ENCODE measurements around the gene DGAT2.

The DGAT2 gene

GRCh38 chr11:75809111-75809510 lies 40.5 kb downstream of the DGAT2 start:
- Histone ChIP-seq H3K9me3 (ENCODE audit: low read length) (no peaks in the 10 kb centered on the region), H3K36me3 (ENCODE audit: insufficient read depth, low read length) (no peaks in the 10 kb centered on the region), H3K9ac (ENCODE audit: low read length) (no peak overlapping the region), H3K4me1 (ENCODE audit: insufficient read depth, low read length, severe bottlenecking) (peaks cover 22% of the 10 kb centered on the region), H3K4me3 (ENCODE audit: low read depth, low read length, poor library complexity, severe bottlenecking) (no peak overlapping the region), H3K27me3 (ENCODE audit: insufficient read depth, low read length) (no peaks in the 10 kb centered on the region; the same call in 1 of the 2 replicates), H3K9me2 (ENCODE audit: low read depth, low read length) (no peaks in the 10 kb centered on the region), H3F3A (ENCODE audit: insufficient read depth, low read length) (no peaks in the 10 kb centered on the region), H3K79me2 (ENCODE audit: insufficient read depth, low read length) (no peaks in the 10 kb centered on the region), H4K20me1 (ENCODE audit: insufficient read depth, low read length) (no peaks in the 10 kb centered on the region), H3K27ac (ENCODE audit: low read depth, low read length, poor library complexity, severe bottlenecking) (no peak overlapping the region), H2AFZ (ENCODE audit: low read length) (no peak overlapping the region), H3K4me2 (ENCODE audit: low read length) (no peak overlapping the region)
- TF ChIP-seq CTCF (IDR thresholded peaks at IDR 0.05; ENCODE audit: low read length) (no peak), EZH2 (IDR thresholded peaks at IDR 0.05; ENCODE audit: borderline replicate concordance, low read length) (no peak)

- Histone ChIP-seq H3K9me3 (ENCODE audit: low read length) (no peaks in the 10 kb centered on the region), H3K9me2 (ENCODE audit: low read depth, low read length) (no peaks in the 10 kb centered on the region), H3K4me1 (ENCODE audit: insufficient read depth, low read length, severe bottlenecking) (peaks cover 26% of the 10 kb centered on the region), H3K4me2 (ENCODE audit: low read length) (no peak overlapping the region), H4K20me1 (ENCODE audit: insufficient read depth, low read length) (no peaks in the 10 kb centered on the region), H3K9ac (ENCODE audit: low read length) (no peak overlapping the region), H2AFZ (ENCODE audit: low read length) (no peak overlapping the region), H3K4me3 (ENCODE audit: low read depth, low read length, poor library complexity, severe bottlenecking) (no peak overlapping the region), H3K27me3 (ENCODE audit: insufficient read depth, low read length) (no peaks in the 10 kb centered on the region; the same call in 1 of the 2 replicates), H3K36me3 (ENCODE audit: insufficient read depth, low read length) (no peaks in the 10 kb centered on the region), H3K27ac (ENCODE audit: low read depth, low read length, poor library complexity, severe bottlenecking) (no peak overlapping the region), H3K79me2 (ENCODE audit: insufficient read depth, low read length) (no peaks in the 10 kb centered on the region), H3F3A (ENCODE audit: insufficient read depth, low read length) (no peaks in the 10 kb centered on the region)
- TF ChIP-seq EZH2 (IDR thresholded peaks at IDR 0.05; ENCODE audit: borderline replicate concordance, low read length): no peak
- TF ChIP-seq CTCF (IDR thresholded peaks at IDR 0.05; ENCODE audit: low read length): no peak
Measured at GRCh38 chr11:75809991-75810390, 41.4 kb downstream of the DGAT2 start.

- no peak for TF ChIP-seq CTCF (IDR thresholded peaks at IDR 0.05; ENCODE audit: low read length)
- TF ChIP-seq EZH2 (IDR thresholded peaks at IDR 0.05; ENCODE audit: borderline replicate concordance, low read length): no peak
- Histone ChIP-seq H3K9me3 (ENCODE audit: low read length) (no peaks in the 10 kb centered on the region), H3K4me3 (ENCODE audit: low read depth, low read length, poor library complexity, severe bottlenecking) (no peak overlapping the region), H4K20me1 (ENCODE audit: insufficient read depth, low read length) (no peaks in the 10 kb centered on the region), H3K27ac (ENCODE audit: low read depth, low read length, poor library complexity, severe bottlenecking) (no peak overlapping the region), H3K4me2 (ENCODE audit: low read length) (peak overlapping the region; percentile 15), H3K79me2 (ENCODE audit: insufficient read depth, low read length) (peaks cover 4% of the 10 kb centered on the region), H3K4me1 (ENCODE audit: insufficient read depth, low read length, severe bottlenecking) (peaks cover 26% of the 10 kb centered on the region), H3K9ac (ENCODE audit: low read length) (no peak overlapping the region), H3K9me2 (ENCODE audit: low read depth, low read length) (no peaks in the 10 kb centered on the region), H3K27me3 (ENCODE audit: insufficient read depth, low read length) (no peaks in the 10 kb centered on the region; the same call in 1 of the 2 replicates), H3K36me3 (ENCODE audit: insufficient read depth, low read length) (no peaks in the 10 kb centered on the region), H3F3A (ENCODE audit: insufficient read depth, low read length) (no peaks in the 10 kb centered on the region), H2AFZ (ENCODE audit: low read length) (0 out of 2 replicates have a peak overlapping the region, but pooled peaks have one; percentile 27)
Measured at GRCh38 chr11:75810637-75811390, 42.2 kb downstream of the DGAT2 start.

Data from OCI-LY1 (cell line).